ENCODE measurements around the gene NPEPPS. TPM values are rescaled to one million over a fixed set of nuclear protein-coding genes. Genes with fewer than 3 reads are reported as not detected.

NPEPPS gene
- total and polyA plus RNA-seq, 7 donors, result 42.8 to 164 (median 89.2) TPM

DNA sequence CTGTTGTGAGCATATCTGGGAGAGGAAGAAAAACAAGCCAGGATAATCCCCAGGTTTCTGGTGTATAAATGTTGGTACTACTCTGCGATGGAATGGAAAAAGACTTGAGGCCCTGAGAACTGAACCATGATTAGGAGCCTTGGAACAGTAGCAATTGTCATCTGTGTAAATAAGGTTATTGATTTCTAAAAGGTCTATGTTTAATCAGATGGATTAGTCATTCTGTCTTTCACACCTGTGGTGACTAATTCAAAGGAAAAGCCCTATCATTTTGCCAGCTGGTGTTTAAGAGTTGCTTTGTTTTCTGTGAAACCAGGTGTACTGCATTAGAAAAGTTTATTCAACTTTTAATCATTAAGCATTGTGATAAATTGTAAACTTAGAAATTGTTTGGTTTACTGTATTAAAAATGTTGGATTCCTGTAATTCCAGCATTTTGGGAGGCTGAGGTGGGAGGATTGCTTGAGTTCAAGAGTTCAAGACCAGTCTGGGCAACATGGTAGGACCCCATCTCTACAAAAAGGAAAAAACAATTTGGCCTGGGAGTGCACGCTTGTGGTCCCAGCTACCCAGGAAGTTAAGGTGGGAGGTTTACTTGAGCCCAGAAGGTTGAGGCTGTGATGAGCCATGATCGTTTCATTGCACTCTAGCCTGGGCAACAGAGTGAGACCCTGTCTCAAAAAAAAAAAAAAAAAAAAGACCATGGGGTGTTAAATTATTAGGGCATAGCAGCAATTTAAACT lies 89.8 kb downstream of the NPEPPS start:
- H3K36me3 ChIP-seq, result peaks cover 0 to 59% (median 18%) of the 10 kb centered on the region in 4 donors
- no peaks in the 10 kb centered on the region for H3K9me3 ChIP-seq
- H3K27ac ChIP-seq, result peak overlapping the region; percentile 63 to 79 (median 74)
- no peak overlapping the region for H3K4me3 ChIP-seq
- no peak for DNase-seq
- 83 to 85% methylated on average over 3 of the region's 3 CpGs for WGBS, 2 donors
- intact Hi-C loops (cut with DNase I), result no loop called here
- peaks cover 0 to 51% (median 33%) of the 10 kb centered on the region in 4 donors for H3K4me1 ChIP-seq
- H3K27me3 ChIP-seq, result no peaks in the 10 kb centered on the region
- TF ChIP-seq POLR2AphosphoS5 (IDR thresholded peaks at IDR 0.05) (no peak), POLR2A (IDR thresholded peaks at IDR 0.05) (no peak), EP300 (IDR thresholded peaks at IDR 0.05) (no peak)
- TF ChIP-seq, protein P1, sequence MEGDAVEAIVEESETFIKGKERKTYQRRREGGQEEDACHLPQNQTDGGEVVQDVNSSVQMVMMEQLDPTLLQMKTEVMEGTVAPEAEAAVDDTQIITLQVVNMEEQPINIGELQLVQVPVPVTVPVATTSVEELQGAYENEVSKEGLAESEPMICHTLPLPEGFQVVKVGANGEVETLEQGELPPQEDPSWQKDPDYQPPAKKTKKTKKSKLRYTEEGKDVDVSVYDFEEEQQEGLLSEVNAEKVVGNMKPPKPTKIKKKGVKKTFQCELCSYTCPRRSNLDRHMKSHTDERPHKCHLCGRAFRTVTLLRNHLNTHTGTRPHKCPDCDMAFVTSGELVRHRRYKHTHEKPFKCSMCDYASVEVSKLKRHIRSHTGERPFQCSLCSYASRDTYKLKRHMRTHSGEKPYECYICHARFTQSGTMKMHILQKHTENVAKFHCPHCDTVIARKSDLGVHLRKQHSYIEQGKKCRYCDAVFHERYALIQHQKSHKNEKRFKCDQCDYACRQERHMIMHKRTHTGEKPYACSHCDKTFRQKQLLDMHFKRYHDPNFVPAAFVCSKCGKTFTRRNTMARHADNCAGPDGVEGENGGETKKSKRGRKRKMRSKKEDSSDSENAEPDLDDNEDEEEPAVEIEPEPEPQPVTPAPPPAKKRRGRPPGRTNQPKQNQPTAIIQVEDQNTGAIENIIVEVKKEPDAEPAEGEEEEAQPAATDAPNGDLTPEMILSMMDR (IDR thresholded peaks at IDR 0.05), result no peak

DNA sequence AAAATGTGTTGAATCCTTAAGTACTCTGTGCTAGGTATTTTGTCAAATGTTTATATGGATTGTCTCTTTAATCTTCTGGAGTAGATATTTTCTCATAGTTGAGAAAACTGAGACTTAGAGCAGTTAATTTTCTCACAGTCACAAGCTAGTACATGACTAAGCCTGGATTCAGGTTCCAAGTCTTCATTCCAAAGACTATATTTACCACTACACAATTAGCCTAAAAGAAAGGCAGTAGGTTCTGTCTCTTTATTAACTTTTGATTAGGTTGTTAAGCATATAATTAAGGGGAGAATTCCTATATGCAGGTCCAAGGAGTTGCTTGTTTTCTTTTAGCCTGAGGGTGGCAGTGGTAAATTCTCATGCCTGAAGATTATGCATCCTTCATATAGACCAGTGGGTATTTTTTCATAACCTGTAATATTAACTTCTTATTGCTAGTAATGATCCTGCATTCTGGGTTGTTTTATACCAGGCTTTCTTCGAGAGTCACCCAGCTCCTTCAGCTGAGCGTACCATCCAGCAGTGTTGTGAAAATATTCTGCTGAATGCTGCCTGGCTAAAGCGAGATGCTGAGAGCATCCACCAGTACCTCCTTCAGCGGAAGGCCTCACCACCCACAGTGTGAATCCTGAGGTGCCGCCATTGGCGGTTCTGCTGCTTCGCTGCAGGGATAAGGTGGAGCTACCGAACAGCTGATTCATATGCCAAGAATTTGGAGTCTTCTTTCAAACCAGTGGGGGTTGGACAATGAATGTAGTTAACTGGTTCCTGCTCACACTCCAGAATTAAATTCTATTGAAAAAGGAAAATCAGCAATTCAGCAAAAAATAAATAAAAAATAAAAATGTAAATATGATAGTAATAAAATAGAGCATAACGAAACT lies 90.6 kb downstream of the NPEPPS start:
- H3K9me3 ChIP-seq, result no peaks in the 10 kb centered on the region
- no peak overlapping the region for H3K4me3 ChIP-seq
- 82 to 86% methylated on average over 9 of the region's 9 CpGs for WGBS, 2 donors
- peak; percentile 71 for DNase-seq
- peaks cover 0 to 58% (median 18%) of the 10 kb centered on the region in 4 donors for H3K36me3 ChIP-seq
- TF ChIP-seq POLR2AphosphoS5 (IDR thresholded peaks at IDR 0.05), result peak in 1 of 4 donors; percentile 14
- TF ChIP-seq, protein P1 (IDR thresholded peaks at IDR 0.05), result no peak
- intact Hi-C loops (cut with DNase I), result no loop called here
- H3K4me1 ChIP-seq, result peaks cover 0 to 54% (median 39%) of the 10 kb centered on the region in 4 donors
- no peaks in the 10 kb centered on the region for H3K27me3 ChIP-seq
- H3K27ac ChIP-seq, result peak overlapping the region; percentile 63 to 79 (median 74)

DNA sequence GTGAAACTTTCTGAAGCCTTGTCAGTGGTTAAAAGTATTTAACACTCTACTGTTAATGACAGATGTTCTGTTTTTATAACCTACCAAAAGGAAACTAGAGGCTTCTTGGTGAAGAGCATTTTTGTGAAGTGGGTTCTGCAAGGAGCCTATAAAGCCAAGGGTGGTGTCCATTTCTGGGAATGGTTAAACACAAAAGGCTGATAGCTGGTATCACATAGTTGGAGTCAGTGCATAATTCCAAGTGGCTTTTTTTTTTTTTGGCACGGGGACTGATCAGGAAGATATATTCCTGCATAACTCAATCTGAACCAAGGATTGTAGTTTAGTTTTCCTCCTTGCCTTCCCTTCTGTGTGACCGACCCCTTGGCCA lies 91.3 kb downstream of the NPEPPS start:
- WGBS, 2 donors, result 77 to 83% methylated on average over 2 of the region's 2 CpGs
- no peaks in the 10 kb centered on the region for H3K27me3 ChIP-seq
- no peak overlapping the region for H3K4me3 ChIP-seq
- DNase-seq, result no peak
- no peaks in the 10 kb centered on the region for H3K9me3 ChIP-seq
- TF ChIP-seq POLR2AphosphoS5 (IDR thresholded peaks at IDR 0.05) (no peak), EP300 (IDR thresholded peaks at IDR 0.05) (no peak), POLR2A (IDR thresholded peaks at IDR 0.05) (no peak)
- TF ChIP-seq, protein P1 (IDR thresholded peaks at IDR 0.05), result no peak
- H3K4me1 ChIP-seq, result peaks cover 0 to 60% (median 43%) of the 10 kb centered on the region in 4 donors
- H3K36me3 ChIP-seq, result peaks cover 0 to 52% (median 17%) of the 10 kb centered on the region in 4 donors
- peak overlapping the region; percentile 63 to 79 (median 74) for H3K27ac ChIP-seq
- intact Hi-C loops (cut with DNase I), result no loop called here

DNA sequence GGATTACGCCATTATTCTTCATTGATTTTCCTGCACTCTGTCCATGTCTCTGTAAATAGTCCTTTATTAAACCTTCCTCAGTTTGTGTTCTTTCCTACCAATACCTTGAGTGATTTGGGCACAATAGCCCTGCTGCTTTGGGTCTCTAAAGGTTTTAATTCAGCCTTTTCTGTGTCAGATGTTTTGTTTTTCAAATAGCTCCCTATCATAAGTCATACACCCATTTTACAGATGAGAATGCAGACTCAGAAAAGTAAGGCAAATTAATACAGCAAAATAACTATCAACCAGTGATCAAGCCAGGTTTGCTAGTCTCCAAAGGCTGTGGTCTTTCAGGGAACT lies 93.8 kb downstream of the NPEPPS start:
- Histone ChIP-seq H3K9me3 (no peaks in the 10 kb centered on the region), H3K27ac (no peak overlapping the region), H3K36me3 (peaks cover 0 to 27% (median 2%) of the 10 kb centered on the region in 4 donors), H3K4me3 (no peak overlapping the region), H3K27me3 (no peaks in the 10 kb centered on the region), H3K4me1 (peaks cover 0 to 55% (median 41%) of the 10 kb centered on the region in 4 donors)
- DNase-seq, result no peak
- TF ChIP-seq POLR2AphosphoS5 (IDR thresholded peaks at IDR 0.05) (no peak), POLR2A (IDR thresholded peaks at IDR 0.05) (no peak), EP300 (IDR thresholded peaks at IDR 0.05) (no peak)
- TF ChIP-seq, protein P1 (IDR thresholded peaks at IDR 0.05), result no peak
- WGBS, 2 donors, result 43 to 57% methylated on average over 1 of the region's 1 CpG
- intact Hi-C loops (cut with DNase I), result no loop called here
